AML-193 (cell line): ENCODE measurements around the gene DNAJC6.
"Not testable (repeated sequence)": the region's sequence is repeated elsewhere in the genome, so short reads cannot be mapped to it uniquely, and the experiment has no call there.

Experiments used
- DNase-seq, 2 experiments: peaks; one replicate each; lab custom pipeline; 2025; lab: John Stamatoyannopoulos, UW

DNAJC6 gene

DNA sequence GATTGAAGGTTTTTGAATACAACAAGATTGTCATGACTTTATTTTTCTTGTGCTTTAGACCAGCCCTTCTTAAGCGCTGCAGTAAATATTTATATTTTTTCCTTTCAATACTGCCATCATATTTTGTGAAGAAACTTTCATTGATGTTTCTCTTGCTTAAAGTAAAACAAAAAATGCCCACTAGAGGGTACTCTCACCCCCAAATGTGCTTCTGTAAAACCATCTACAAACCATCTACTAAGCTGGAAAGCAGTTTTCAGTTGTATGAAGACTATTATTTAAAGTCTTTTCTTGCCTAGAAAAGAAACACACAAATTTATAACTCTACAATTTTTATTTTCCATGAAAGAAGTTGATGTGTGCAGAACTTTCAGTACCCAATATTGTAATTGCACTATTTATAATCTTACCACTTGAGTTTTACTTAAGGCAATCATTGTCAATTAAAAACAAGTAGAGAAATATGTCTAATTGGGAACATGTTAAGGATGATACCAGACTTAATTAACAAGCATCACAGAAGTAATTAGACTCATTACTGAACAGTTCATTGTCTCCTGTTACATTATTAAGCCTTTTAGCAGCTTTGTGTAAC, 121.9 kb downstream of the DNAJC6 start:
- peak; percentile 37 to 52 for DNase-seq

DNA sequence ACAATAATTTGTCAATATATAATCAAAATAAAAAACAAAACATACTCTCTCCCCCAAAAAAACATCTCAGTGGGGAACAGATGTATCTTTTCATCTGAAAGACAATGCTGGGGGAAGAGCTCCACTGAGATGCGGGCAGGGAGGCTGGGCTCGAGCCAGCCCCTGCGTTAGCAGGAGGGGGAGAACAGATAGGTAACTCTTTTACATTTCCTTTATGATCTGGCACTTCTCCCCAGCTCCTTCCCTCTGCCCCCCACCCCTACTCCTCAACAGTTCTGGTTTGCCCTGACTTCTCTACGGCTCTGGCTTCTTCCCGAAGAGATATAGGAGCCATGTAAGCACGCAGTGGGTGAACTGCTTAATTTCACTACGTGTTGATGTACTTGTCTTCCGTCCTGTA, 123.6 kb downstream of the DNAJC6 start:
- DNase-seq: no peak

DNA sequence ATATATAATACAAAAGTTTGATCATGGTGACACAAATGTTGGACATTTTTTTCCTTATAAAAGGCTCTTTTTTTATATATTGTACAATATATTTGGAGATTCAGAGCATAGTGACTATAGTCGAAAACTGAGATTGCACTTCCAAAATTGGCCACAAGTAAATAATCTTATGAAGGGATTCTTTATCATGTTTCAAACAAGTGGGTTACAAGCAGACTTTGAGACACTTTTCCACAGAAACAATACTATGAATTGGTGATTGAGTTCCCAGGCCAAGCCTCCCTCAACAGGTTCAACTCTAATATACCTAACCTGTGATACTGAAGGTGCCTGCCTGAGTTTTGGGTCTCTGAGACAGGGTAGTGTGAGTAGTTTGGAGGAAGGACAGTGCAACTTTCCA, 124.9 kb downstream of the DNAJC6 start:
- no peak for DNase-seq

DNA sequence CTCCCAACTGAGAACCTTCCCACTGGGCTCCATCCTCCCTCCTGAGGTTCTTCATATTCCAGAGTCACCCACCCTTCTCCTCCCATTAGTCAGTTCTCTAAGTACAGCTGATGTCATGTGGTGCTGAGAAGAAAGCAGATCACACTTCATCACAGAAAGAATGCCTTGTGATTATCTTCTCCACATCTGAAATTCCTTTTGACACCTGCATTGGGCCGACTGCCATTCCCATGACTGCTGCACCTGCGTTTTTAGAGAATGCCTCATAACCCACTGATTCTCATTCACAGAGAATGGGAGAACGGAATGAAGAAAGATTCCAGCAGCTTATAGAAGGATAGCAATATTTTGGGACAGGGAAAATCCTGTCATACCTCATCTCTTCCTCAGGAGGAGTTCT, 125.4 kb downstream of the DNAJC6 start:
- DNase-seq: no peak

DNA sequence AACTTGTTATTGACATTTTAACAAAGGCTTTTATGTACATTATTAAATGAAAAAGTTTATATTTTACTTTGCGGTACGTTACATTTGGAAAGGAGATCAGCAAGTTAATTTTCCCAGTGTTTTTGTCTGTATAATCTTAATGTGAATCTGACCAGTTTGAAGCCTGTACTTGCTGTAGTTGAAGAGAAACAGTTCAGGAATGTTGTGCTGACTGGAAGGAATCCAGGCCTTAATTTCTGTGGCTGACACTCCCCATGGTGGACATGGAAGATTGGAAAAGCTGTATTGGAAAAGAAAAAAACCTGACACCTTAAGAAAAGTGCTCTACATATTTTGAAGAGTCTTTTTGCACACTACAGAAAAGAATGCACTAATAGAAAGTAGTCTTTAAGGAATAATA, 126.6 kb downstream of the DNAJC6 start:
- DNase-seq: no peak

DNA sequence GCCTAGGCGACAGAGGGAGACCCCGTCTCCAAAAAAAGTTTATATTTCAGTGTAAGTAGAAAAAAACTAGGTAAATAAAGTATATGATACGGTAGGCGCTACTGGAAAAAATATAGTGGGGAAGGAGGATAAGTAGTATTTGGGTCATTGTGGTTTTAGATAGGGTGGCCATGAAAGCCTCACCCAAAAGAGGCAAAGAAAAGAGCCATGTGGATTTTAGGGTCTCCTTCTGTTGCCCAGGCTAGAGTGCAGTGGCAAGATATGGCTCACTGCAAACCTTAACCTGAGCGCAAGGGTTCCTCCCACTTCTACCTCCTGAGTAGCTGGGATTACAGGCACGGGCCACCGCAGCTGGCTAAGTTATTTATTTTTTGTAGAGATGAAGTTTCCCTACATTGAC, 128.3 kb downstream of the DNAJC6 start:
- no peak for DNase-seq

DNA sequence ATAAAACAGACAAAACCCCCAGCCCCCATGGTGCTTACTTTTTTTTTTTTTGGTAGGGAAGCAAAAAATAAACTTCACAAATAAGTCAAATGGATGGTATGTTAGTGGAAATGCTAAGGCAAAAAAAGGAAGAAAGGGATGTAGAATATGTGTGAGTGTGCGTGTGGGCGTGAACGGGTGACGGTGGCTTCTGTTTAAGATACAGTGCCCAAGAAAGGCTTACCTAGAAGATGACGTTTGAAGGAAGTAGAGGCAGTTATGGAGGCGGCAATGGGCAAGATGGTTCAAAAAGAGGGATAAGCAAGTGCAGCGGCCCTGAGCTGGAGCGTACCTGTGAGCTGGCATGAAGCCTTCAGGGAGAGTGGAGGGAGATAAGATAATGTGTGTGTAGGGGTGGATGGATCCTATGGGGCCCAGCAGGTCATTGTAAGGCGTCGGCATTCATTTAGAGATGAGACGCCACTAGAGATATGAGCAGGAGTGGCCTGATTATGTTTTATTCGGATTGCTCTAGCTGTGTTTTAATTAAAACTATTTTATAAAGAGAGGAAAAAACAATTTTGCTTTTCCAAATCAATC, 131.1 kb downstream of the DNAJC6 start:
- no peak for DNase-seq

DNA sequence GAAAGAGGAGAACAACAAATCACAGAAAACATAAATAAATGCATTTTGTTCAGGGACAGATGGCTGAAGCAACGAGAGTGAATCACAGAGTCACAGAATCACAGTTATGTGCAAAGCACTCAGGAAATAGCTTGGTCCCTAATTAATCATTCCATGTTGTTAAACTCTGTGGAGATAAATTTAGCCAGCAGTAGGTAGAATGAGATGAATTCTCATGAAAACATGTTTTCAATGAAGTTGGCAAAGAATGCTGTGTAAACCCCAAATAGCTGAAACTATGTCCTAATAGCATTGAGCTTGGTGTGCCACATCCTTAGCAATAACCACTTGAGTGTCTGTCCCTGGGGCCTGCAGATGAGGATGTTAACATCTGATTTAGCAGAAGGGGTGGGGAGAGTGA, 131.6 kb downstream of the DNAJC6 start:
- DNase-seq: no peak

DNA sequence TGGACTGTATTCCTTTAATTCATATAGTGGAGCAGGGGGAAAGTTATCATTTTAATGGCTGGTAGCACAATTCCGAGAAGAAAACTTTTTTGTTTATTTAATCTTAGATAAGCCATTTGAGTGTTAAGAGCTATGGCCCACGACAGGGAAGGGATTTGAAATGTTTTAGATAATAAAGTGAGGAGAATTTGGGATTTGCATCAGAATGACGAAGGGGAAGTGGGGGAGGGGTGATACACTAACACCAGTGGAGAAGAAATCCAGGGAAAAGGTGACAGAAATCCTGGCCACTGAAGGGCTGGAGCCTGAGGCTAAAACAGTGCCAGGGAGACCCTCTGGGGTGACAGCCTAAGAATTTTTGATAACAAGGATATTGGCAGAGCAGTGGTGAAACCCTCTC, 132.1 kb downstream of the DNAJC6 start:
- DNase-seq: no peak

DNA sequence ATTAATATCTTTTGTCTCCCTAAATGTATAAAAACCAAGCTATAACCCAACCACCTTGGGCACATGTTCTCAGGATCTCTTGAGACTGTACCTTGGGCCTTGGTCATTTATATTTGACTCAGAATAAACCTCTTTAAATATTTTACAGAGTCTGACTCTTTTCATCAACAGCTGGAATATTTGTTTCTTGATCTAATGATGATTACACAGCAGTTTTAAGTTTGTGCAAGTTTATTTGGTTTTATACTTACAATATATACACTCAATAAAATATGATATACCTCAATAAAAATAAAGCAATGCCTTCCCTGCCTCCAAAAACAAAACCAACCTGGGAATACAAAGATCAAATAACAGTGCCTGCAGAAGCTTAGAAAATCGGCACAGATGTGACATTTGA, 133.1 kb downstream of the DNAJC6 start:
- no peak for DNase-seq

DNA sequence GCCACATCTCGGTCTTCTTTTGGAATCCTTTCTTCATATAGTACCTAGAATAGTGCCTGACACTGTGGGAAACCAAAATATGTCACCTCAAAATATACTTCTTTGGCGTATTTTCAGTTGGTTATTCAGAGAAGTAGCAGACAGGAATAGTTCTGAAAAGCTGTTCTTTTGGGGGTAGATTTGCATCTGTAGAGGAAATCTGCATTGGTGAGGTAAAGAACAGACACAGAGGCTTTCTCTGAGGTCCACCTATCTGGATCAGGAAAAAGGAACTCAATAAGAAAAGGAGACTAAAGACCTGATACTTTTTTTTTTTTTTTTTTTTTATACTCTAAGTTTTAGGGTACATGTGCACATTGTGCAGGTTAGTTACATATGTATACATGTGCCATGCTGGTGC, 134.3 kb downstream of the DNAJC6 start:
- DNase-seq: no peak

DNA sequence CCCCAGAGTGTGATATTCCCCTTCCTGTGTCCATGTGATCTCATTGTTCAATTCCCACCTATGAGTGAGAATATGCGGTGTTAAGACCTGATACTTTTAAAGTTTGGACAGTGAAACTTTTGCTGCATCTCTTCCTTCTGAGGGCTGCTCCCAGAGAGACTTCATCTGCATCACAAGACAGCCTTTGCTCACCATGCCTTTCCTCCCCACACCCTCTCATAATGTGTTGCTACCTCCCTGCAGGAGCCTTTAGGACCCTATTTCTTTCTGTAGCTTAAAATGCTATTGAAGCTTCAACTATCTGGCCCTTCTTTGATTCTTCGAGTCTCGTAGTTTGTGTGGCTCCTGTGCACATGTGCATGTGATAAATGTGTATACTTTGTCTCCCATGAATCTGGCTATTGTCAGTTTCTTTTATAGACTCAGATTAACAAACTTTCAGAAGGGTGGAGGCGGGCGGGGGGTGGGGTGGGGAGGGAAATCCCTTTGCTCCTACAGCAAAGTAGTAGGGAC, 134.8 kb downstream of the DNAJC6 start:
- no peak for DNase-seq

DNA sequence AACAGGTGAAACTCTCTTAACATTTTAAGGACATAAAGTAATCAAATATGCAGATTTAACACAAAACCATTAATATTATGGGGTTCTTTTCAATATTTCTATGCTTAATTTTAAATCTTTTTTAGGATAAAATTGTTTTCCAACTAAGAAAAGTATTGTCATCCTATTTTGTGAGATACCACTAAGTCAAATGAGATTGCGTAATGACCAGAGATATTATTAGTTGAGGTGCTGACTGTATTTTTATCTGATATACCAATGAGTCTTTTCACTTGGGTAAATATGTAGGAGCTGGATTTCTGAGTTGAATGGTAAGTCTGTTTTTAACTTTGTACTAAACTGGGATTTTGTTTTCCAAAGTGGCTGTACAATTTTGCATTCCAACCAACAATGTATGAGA, 136.5 kb downstream of the DNAJC6 start:
- no peak for DNase-seq

DNA sequence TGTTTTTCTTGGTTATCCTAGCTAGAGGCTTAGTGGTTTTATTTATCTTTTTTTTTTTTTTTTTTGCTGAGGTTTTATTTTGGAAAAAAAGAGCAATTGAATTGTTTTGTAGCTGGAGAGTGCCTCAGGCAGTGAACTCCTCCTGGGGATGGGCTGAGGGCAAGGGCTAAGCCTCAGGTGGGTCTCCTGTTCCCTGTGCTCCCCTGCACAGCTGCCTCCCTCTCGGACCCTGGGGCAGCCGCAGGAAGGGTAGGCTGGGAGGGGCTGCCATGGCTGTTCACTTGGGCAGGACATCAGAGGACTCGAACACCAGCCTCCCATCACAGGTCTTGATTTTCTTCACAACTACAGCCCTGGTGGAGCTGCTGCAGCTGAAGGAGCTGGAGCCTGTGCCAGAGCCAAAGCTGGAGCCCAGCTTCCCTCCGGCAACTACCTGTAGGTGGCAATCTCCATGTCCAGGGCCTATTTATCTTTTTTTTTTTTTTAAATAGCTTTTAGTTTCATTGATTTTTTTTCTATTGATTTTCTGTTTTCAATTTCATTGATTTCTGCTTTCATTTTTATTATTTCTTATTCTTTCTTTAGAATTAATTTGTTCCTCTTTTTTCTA, 140.0 kb downstream of the DNAJC6 start:
- no peak for DNase-seq

DNA sequence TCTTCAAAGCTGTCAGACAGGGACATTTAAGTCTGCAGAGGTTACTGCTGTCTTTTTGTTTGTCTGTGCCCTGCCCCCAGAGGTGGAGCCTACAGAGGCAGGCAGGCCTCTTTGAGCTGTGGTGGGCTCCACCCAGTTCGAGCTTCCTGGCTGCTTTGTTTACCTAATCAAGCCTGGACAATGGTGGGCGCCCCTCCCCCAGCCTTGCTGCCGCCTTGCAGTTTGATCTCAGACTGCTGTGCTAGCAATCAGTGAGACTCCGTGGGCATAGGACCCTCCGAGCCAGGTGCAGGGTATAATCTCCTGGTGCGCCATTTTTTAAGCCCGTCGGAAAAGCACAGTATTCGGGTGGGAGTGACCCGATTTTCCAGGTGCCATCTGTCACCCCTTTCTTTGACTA, 146.3 kb downstream of the DNAJC6 start:
- not testable (repeated sequence) for DNase-seq

DNA sequence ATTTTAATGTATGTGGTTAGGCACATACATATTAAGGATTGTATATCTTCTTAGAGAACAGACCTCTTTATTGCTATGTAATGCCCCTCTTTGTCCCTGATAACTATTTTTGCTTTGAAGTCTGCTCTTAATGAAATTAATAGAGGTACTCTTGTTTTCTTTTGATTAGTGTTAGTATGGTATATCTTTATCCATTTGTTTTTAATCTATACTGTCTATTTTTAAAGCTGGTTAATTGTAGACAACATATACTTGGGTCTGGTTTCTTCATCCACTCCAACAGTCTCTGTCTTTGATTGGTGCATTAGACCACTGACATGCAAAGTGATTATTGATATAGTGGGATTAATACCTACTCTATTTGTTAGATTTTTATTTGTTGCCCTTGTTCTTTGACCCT, 147.1 kb downstream of the DNAJC6 start:
- DNase-seq: no peak

DNA sequence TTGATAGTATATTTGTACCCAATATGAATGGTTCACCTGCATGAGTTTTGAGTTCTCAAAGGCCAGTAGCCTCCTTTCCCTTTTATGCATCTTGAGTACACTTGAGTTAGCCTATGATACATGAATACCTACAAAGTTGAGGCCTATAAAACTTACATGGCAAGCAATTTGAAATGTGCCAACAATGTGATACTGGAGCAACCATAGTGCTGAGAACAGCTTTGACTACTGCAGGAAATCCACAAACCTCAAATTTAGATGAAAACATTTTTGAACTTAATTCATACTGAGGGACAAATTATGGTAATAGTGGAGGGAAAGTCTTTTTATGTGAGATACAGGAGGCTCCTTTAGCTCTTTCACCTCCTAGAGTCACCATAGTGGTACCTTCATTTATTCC, 148.5 kb downstream of the DNAJC6 start:
- no peak for DNase-seq

DNA sequence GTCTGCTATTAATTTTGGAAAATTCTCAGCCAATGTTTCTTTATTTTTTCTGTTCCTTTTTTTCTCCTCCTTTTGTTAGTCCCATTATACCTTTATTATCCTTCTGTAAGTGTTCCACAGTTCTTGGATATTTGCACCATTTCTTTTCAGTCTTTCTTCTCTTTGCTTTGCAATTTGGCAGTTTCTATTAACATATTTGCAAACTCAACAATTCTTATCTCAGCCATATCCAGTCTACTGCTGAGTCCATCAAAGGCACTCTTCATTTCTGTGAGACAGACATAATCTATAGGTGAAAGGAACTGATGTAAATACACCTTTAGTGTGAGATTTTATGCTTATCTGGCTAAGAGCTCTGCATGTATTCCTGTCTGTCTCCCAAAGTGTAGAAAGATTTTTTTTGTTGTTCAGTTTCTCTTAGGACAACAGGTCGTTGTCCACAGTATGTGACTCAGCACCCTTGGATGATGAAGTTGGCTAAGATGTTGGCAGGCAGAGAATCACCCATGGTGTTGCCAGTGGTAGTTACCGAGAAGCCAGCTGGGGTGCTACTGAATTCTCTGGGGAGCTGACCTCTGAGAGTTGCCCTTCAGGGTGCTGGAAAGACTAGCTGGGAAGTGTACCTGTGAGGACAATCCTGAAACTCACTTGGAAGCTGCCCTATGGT, 149.5 kb downstream of the DNAJC6 start:
- DNase-seq: no peak

DNA sequence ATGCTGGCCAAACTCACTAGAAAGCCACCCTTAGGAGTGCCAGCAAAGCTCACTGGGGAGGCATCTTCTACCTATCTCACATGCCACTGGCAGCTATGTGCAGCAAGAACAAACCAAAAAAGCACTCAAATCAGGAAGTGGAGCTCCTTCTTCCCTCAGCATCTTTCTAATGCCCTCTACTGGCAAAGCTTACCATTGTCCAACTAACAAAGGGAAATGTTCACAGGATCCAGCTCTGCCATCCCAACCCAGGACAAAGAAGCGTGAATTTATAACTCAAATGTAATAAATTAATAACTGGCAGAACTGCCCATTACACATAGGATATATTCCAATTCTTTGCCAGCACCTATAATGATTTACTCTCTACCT, 150.0 kb downstream of the DNAJC6 start:
- DNase-seq: peak; percentile 40 to 65
